ENCODE measurements around the gene CBX6.

The CBX6 gene

DNA sequence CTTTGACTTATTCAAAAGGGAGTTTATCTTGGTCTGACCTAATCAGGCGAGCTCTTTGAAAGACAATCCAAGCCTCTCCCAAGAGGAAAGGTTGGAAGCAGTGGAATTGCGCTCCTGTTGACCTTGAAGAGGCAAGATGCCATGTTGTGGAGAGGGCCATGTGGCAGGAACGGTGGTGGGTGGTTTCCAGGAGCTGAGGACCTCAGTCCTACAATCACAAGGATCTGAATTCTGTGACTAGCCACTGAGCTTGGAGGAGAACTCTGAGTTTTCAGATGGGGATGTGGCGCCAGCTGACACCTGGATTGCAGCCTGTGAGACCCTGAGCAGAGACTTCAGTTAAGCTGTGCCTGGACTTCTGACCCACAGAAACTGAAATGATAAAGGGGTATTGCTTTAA, 6.0 kb upstream of the CBX6 start:
- ChIA-PET POLR2A (no interaction called here), CTCF (interaction anchor here (0.6 to 4.2 kb wide), 4 partner anchors 8 to 338 kb away, joined by 3 to 28 read pairs (median 4); no protein-coding TSS in a partner anchor)
- H3K27ac ChIP-seq (ENCODE audit: extremely low read depth, low read depth, low read length) = no peak overlapping the region
- TF ChIP-seq ZNF791 (tag by site-specific recombination; IDR thresholded peaks at IDR 0.05) = no peak
- H3K9me3 ChIP-seq (ENCODE audit: control insufficient read depth, insufficient read depth, low read depth, low read length) = no peaks in the 10 kb centered on the region
- peaks cover 7% of the 10 kb centered on the region; the same call in 1 of the 2 replicates for H3K4me1 ChIP-seq (ENCODE audit: control insufficient read depth, insufficient read depth, low read length)
- no peaks in the 10 kb centered on the region for H3K36me3 ChIP-seq (ENCODE audit: control insufficient read depth in 2 of 2, insufficient read depth in 1 of 2, low read length in 2 of 2)
- H3K4me3 ChIP-seq (ENCODE audit: low read depth, low read length) = no peak overlapping the region

DNA sequence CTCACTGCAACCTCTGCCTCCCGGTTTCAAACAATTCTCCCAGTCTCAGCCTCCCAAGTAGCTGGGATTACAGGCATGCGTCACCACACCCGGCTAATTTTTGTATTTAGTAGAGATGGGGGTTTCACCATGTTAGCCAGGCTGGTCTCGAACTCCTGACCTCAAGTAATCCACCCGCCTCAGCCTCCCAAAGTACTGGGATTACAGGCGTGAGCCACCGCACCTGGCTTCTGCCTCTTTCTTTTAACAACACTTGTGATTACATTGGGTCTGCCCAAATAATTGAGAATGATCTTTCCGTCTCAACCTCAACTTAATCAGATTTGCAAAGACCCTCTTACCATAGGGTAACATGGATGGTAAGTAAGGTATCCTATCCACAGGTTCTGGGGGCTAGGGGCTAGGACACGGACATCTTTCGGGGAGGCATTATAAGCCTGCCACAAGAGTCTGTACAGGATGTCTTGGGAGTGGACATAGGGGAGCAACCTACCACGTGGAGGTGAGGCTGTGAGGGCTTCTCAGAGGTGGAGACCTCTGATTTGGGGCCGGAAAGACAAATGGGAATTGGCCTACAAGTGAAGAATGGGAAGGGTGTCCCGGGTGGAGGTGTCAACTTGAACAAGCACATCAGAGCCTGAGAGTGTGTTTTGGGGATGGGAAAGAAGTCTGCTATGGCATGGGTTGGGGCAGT, 2.7 kb upstream of the CBX6 start:
- no peaks in the 10 kb centered on the region for H3K9me3 ChIP-seq (ENCODE audit: control insufficient read depth, insufficient read depth, low read depth, low read length)
- TF ChIP-seq KLF16 (tag by site-specific recombination; IDR thresholded peaks at IDR 0.05) = no peak
- TF ChIP-seq, protein P1, sequence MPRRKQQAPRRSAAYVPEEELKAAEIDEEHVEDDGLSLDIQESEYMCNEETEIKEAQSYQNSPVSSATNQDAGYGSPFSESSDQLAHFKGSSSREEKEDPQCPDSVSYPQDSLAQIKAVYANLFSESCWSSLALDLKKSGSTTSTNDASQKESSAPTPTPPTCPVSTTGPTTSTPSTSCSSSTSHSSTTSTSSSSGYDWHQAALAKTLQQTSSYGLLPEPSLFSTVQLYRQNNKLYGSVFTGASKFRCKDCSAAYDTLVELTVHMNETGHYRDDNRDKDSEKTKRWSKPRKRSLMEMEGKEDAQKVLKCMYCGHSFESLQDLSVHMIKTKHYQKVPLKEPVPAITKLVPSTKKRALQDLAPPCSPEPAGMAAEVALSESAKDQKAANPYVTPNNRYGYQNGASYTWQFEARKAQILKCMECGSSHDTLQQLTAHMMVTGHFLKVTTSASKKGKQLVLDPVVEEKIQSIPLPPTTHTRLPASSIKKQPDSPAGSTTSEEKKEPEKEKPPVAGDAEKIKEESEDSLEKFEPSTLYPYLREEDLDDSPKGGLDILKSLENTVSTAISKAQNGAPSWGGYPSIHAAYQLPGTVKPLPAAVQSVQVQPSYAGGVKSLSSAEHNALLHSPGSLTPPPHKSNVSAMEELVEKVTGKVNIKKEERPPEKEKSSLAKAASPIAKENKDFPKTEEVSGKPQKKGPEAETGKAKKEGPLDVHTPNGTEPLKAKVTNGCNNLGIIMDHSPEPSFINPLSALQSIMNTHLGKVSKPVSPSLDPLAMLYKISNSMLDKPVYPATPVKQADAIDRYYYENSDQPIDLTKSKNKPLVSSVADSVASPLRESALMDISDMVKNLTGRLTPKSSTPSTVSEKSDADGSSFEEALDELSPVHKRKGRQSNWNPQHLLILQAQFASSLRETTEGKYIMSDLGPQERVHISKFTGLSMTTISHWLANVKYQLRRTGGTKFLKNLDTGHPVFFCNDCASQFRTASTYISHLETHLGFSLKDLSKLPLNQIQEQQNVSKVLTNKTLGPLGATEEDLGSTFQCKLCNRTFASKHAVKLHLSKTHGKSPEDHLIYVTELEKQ (tag by site-specific recombination; IDR thresholded peaks at IDR 0.05; ENCODE audit: borderline replicate concordance) = no peak
- no peak for TF ChIP-seq ZBTB1 (tag by site-specific recombination; IDR thresholded peaks at IDR 0.05)
- no peak for TF ChIP-seq ZNF776 (tag by site-specific recombination; IDR thresholded peaks at IDR 0.05; ENCODE audit: borderline replicate concordance)
- no peak for TF ChIP-seq IKZF3 (tag by site-specific recombination; IDR thresholded peaks at IDR 0.05)
- peaks cover 12% of the 10 kb centered on the region; the same call in 1 of the 2 replicates for H3K4me1 ChIP-seq (ENCODE audit: control insufficient read depth, insufficient read depth, low read length)
- peaks cover 3 to 5% of the 10 kb centered on the region in 2 experiments; a peak in 2 of 3 replicates for H3K36me3 ChIP-seq (ENCODE audit: control insufficient read depth in 2 of 2, insufficient read depth in 1 of 2, low read length in 2 of 2)
- no peak overlapping the region for H3K4me3 ChIP-seq (ENCODE audit: low read depth, low read length)
- no peak overlapping the region for H3K27ac ChIP-seq (ENCODE audit: extremely low read depth, low read depth, low read length)
- POLR2A ChIA-PET = interaction anchor here (0.6 to 0.7 kb wide), 2 partner anchors 32 to 110 kb away, joined by 3 read pairs; no protein-coding TSS in a partner anchor
- CTCF ChIA-PET = interaction anchor here (0.9 to 1.9 kb wide), 4 partner anchors 11 to 129 kb away, joined by 3 to 7 read pairs (median 4); no protein-coding TSS in a partner anchor

- no peak overlapping the region for H3K27ac ChIP-seq (ENCODE audit: extremely low read depth, low read depth, low read length)
- CTCF ChIA-PET = interaction anchor here (0.6 to 1.9 kb wide), 7 partner anchors 12 to 129 kb away, joined by 3 to 7 read pairs (median 4); no protein-coding TSS in a partner anchor
- H3K4me1 ChIP-seq (ENCODE audit: control insufficient read depth, insufficient read depth, low read length) = peaks cover 15% of the 10 kb centered on the region
- POLR2A ChIA-PET = interaction anchor here (0.6 to 1.3 kb wide), 3 partner anchors 31 to 111 kb away, joined by 3 read pairs; no protein-coding TSS in a partner anchor
- H3K9me3 ChIP-seq (ENCODE audit: control insufficient read depth, insufficient read depth, low read depth, low read length) = no peaks in the 10 kb centered on the region
- H3K4me3 ChIP-seq (ENCODE audit: low read depth, low read length) = no peak overlapping the region
- peaks cover 9 to 14% of the 10 kb centered on the region in 2 experiments; a peak in 2 of 3 replicates for H3K36me3 ChIP-seq (ENCODE audit: control insufficient read depth in 2 of 2, insufficient read depth in 1 of 2, low read length in 2 of 2)
- no peak for TF ChIP-seq ZNF114 (tag by site-specific recombination; IDR thresholded peaks at IDR 0.05)
- TF ChIP-seq YY1 (tag by site-specific recombination; IDR thresholded peaks at IDR 0.05) = no peak
- TF ChIP-seq, protein P1 (tag by site-specific recombination; IDR thresholded peaks at IDR 0.05; ENCODE audit: borderline replicate concordance) = no peak
- 0 out of 2 replicates have a peak, but pooled peaks have one; percentile 2 for TF ChIP-seq ZBTB17 (tag by site-specific recombination; IDR thresholded peaks at IDR 0.05)
- TF ChIP-seq TRIM28 (IDR thresholded peaks at IDR 0.05; ENCODE audit: borderline replicate concordance, low read length) = no peak
- TF ChIP-seq ZNF404 (tag by site-specific recombination; IDR thresholded peaks at IDR 0.05) = no peak
- TF ChIP-seq EGR2 (tag by site-specific recombination; IDR thresholded peaks at IDR 0.05; ENCODE audit: low read depth) = peak; percentile 86
- no peak for TF ChIP-seq ZNF600 (tag by site-specific recombination; IDR thresholded peaks at IDR 0.05)
- TF ChIP-seq ZBTB7A (tag by site-specific recombination; IDR thresholded peaks at IDR 0.05; ENCODE audit: low read depth) = no peak
- peak; percentile 88 for TF ChIP-seq ZFHX2 (tag by site-specific recombination; conservative IDR thresholded peaks at IDR 0.05)
- no peak for TF ChIP-seq ZXDB (tag by site-specific recombination; IDR thresholded peaks at IDR 0.05)
- TF ChIP-seq HOXD13 (CRISPR knock-in tag; IDR thresholded peaks at IDR 0.05; ENCODE audit: borderline replicate concordance) = no peak
- no peak for TF ChIP-seq ZNF768 (tag by site-specific recombination; IDR thresholded peaks at IDR 0.05)
- peak; percentile 96 for TF ChIP-seq SCRT1 (tag by site-specific recombination; IDR thresholded peaks at IDR 0.05; ENCODE audit: borderline replicate concordance)
- no peak for TF ChIP-seq ZNF423 (tag by site-specific recombination; IDR thresholded peaks at IDR 0.05)
- no peak for TF ChIP-seq RBAK (tag by site-specific recombination; IDR thresholded peaks at IDR 0.05)
- TF ChIP-seq GFI1B (tag by site-specific recombination; IDR thresholded peaks at IDR 0.05) = no peak
- TF ChIP-seq ZNF747 (tag by site-specific recombination; IDR thresholded peaks at IDR 0.05) = no peak
Observed at GRCh38 chr22:38873469-38874411, 1.7 kb upstream of the CBX6 start.

Data from HEK293 (cell line).